Activated T-cell treated with anti-CD3 and anti-CD28 coated beads, Interleukin-2, amount 50 U/mL, for 4 hours (primary cell): ENCODE data around the gene SRD5A3. TPM values are rescaled to one million over a fixed set of nuclear protein-coding genes. Genes with fewer than 3 reads are reported as not detected.

Source experiments
- ATAC-seq, 2 donors: fragments of 200-7000 bp; cut with Tn5 transposase; one replicate each; pipeline ENCODE4 v1.10.0; 2021
- DNase-seq: peaks from one replicate; pipeline ENCODE4 v3.0.0-alpha.2; 2020
- H3K27me3 Mint-ChIP-seq: one replicate; pipeline ENCODE4 v1.8.0; 2021; ENCODE audit warnings: low read depth, mixed read lengths
- H3K36me3 Mint-ChIP-seq: one replicate; pipeline ENCODE4 v1.8.0; 2022; ENCODE audit warnings: mixed read lengths; ENCODE audit not compliant: insufficient read depth
- H3K4me1 Mint-ChIP-seq: one replicate; pipeline ENCODE4 v1.8.0; 2021; ENCODE audit warnings: low read depth, mixed read lengths
- H3K4me3 Mint-ChIP-seq: one replicate; pipeline ENCODE4 v1.8.0; 2021; ENCODE audit warnings: mild to moderate bottlenecking, moderate library complexity, mixed read lengths
- H3K9me3 Mint-ChIP-seq: one replicate; pipeline ENCODE4 v1.8.0; 2021; ENCODE audit warnings: mixed read lengths
- total RNA-seq, 3 donors: library from RNA; stranded (reverse); gene quantifications; one replicate each; pipeline ENCODE4 v1.2.1, GENCODE V29; 2021

The SRD5A3 gene
- total RNA-seq, 3 donors from 2014 or later, result 9.4 to 21.0 (median 12.7) TPM

DNA sequence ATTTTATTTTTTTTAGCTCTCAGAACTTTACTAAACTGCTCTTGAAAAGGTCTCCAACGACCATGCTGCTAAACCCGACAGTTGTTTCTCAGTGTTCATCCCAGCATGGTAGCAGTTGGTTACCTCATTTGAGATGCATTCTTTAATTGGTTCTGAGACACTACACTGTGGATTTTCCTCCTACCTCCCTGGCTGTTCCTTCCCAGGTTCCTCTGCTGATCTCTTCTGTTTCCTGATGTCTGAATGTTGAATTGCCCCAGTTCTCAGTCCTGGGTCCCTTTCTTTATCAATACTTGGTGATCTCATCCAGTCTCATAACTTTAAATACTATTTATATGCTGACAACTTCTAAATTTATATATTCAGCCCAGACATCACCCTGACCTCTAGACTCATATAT lies 30.7 kb downstream of the SRD5A3 start:
- Mint-ChIP-seq H3K36me3 (no peaks in the 10 kb centered on the region), H3K9me3 (no peaks in the 10 kb centered on the region), H3K4me3 (no peak overlapping the region), H3K27me3 (no peaks in the 10 kb centered on the region), H3K4me1 (no peaks in the 10 kb centered on the region)
- no peak for DNase-seq
- no peak for ATAC-seq

DNA sequence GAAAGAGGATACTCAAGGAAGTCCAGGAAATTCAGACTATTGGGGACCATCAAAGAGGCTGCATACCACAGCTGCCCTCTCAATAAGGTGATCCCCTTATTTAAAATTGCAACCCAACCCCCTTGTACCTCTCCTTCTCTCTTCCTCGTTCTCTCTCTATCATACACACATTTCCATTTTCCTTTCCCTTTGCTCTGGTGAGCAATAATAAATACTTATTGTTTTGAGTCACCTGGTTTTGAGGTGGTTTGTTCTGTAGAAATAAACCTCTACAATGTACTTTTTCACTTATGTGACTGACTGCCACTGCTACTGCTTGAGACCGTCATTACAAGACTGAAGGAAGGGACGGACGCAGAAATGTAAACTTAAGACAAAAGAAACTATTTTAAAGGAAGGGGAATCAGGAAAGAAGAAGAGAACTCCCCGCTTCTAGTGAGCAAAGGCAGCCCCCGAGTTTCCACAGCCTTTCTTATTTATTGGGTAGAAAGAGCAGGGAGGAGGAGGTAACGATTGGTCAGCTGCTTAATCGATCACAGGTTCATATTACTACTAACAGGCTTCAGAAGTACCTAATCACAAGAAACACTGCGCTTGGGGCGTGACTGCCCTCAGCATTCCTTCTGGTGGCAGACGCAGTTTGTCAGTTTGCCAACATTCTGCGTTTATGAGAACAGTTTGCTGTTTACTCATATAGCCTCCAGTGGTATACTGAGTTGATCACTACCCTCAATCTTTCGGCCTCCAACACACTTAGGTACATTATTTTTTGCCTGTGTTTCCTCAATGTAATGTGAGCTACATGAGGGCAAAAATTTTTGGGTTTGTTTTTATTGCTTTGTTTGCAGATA lies 32.8 kb downstream of the SRD5A3 start:
- H3K27me3 Mint-ChIP-seq, result no peaks in the 10 kb centered on the region
- no peaks in the 10 kb centered on the region for H3K9me3 Mint-ChIP-seq
- no peak overlapping the region for H3K4me3 Mint-ChIP-seq
- DNase-seq (no peak), ATAC-seq (no peak)
- H3K4me1 Mint-ChIP-seq, result no peaks in the 10 kb centered on the region
- no peaks in the 10 kb centered on the region for H3K36me3 Mint-ChIP-seq

DNA sequence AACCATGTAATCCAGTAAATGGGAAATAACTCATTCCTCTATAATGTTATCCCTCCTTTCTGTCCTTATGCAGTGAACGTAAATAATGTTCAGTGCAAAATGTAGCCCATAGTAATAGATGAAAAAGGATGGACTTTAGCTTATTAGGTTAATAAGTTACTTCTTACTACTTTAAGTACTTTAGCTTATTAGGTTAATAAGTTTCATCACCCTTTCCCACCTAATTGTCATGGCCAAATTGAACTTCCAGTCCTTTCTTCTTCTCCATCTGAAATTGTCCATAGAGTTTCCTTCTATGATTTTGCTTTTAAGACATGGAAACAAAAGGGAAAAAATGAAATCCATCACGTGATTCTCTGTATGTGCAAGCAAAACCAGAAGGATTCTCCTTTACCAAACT lies 34.5 kb downstream of the SRD5A3 start:
- no peaks in the 10 kb centered on the region for H3K9me3 Mint-ChIP-seq
- no peaks in the 10 kb centered on the region for H3K27me3 Mint-ChIP-seq
- H3K36me3 Mint-ChIP-seq, result no peaks in the 10 kb centered on the region
- no peak overlapping the region for H3K4me3 Mint-ChIP-seq
- no peak for DNase-seq
- no peak for ATAC-seq
- no peaks in the 10 kb centered on the region for H3K4me1 Mint-ChIP-seq

DNA sequence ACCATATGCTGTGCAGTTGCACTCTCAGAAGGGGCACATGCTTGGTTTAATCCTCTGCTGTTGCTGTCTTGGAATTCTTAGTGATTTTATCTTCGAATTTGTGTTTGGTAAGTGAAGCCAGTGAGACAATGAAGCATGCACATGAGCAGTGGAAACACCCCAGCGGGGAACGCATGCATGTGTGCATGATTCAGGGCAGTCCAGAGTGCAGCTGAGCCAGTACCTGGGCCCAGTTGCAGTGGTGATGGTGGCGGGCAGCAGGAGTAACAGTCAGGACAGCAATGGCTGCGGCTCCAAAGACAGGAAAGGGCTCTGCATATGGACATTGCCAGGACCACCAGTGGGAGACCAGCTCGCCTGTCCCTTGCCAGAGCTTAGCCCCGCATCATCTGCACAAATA lies 35.5 kb downstream of the SRD5A3 start:
- DNase-seq (no peak), ATAC-seq (no peak)
- Mint-ChIP-seq H3K27me3 (no peaks in the 10 kb centered on the region), H3K9me3 (no peaks in the 10 kb centered on the region), H3K4me3 (no peak overlapping the region), H3K36me3 (no peaks in the 10 kb centered on the region), H3K4me1 (no peaks in the 10 kb centered on the region)

DNA sequence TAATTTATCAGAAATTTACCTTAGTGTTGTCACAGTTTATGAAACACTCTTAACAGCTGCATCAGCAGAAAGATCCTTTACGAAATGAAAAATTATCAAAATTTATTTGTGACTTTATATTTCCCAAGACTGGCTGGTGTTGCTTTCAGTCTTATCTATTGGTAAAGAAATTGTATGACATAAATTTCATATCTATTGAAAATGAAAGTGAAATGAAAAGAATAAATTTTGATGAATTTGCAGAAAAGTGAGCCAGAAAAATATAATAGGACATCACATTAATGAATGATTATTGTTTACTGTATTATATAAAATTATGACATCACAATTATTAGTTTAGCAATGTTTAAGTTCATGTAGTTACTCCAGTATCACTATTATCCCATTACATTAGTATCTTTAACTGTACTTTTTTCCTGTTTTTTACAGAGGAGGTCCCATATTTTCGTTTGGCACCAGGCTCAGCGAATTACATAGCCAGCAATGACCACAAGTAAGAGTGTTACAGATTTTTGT lies 36.5 kb downstream of the SRD5A3 start:
- no peak for ATAC-seq
- H3K4me1 Mint-ChIP-seq, result no peaks in the 10 kb centered on the region

DNA sequence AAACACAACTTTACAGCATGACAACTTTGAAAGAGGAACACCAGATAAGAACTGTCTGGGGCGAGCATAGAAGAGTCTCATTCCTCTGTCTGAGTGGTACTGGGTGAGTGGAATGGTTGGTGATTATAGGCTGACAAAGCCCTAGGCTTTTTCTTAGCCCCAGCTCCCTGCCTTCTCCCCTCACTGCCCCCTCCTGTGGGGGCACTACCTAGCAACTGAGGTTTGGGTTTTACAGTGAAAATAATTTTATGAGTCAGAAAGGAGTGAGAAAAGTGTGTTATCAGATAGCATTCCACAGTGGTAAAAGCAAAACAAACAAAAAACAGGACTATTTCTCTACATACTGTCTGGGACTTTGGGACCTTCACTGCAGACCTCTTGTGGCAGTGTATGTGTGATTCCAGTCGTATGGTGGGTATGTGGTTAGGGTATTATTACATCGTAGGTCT lies 39.2 kb downstream of the SRD5A3 start:
- peak; percentile 32 to 58 for ATAC-seq
- Mint-ChIP-seq H3K4me3 (no peak overlapping the region), H3K27me3 (peaks cover 2% of the 10 kb centered on the region), H3K9me3 (no peaks in the 10 kb centered on the region), H3K4me1 (no peaks in the 10 kb centered on the region), H3K36me3 (no peaks in the 10 kb centered on the region)
- no peak for DNase-seq

More for the DNA sequence above, 36.5 kb downstream of the SRD5A3 start:
- H3K9me3 Mint-ChIP-seq, result no peaks in the 10 kb centered on the region
- no peak for DNase-seq
- H3K36me3 Mint-ChIP-seq, result no peaks in the 10 kb centered on the region
- no peak overlapping the region for H3K4me3 Mint-ChIP-seq
- no peaks in the 10 kb centered on the region for H3K27me3 Mint-ChIP-seq

DNA sequence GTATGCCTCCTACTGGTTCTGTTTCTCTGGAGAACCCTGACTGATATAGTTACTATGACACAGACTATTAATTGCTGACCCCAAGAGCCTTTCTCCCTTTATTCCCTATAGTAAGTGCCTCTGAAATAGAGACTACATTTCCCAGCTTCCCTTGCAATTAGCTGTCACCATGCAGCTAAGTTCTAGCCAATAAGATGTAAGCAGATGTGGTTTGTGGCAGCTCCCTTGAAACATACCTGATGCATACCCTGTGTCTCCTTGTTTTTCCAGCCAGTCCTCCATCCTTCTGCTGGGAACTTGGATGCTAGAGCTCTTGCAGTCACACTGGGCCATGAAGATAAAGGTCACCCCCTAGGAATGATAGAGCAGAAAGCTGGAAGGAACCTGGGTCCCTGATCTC lies 40.0 kb downstream of the SRD5A3 start:
- DNase-seq (no peak), ATAC-seq (peak in 1 of 2 donors; percentile 37)
- Mint-ChIP-seq H3K27me3 (peaks cover 2% of the 10 kb centered on the region), H3K9me3 (no peaks in the 10 kb centered on the region), H3K4me3 (no peak overlapping the region), H3K4me1 (no peaks in the 10 kb centered on the region), H3K36me3 (no peaks in the 10 kb centered on the region)

DNA sequence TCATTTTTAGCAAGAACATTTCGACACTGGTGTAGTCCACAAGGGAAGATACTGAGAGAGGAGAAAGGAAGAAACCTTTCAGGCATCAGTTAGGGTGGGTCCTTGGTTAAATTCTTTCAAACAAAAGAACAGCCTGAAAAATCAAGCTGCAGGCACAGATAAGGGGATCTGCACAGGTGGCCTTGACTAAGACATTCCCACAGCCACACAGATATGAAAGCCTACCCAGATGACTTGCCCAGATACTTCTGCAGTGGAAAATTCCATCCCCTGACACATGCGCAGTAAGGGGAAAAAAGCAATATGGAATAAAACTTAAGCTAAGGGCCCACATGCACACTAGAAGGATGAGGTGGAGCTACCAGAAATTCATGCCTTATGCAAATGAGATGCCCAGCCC lies 40.8 kb downstream of the SRD5A3 start:
- Mint-ChIP-seq H3K4me3 (no peak overlapping the region), H3K27me3 (peaks cover 2% of the 10 kb centered on the region), H3K9me3 (no peaks in the 10 kb centered on the region), H3K36me3 (no peaks in the 10 kb centered on the region), H3K4me1 (no peaks in the 10 kb centered on the region)
- DNase-seq (no peak), ATAC-seq (no peak)

DNA sequence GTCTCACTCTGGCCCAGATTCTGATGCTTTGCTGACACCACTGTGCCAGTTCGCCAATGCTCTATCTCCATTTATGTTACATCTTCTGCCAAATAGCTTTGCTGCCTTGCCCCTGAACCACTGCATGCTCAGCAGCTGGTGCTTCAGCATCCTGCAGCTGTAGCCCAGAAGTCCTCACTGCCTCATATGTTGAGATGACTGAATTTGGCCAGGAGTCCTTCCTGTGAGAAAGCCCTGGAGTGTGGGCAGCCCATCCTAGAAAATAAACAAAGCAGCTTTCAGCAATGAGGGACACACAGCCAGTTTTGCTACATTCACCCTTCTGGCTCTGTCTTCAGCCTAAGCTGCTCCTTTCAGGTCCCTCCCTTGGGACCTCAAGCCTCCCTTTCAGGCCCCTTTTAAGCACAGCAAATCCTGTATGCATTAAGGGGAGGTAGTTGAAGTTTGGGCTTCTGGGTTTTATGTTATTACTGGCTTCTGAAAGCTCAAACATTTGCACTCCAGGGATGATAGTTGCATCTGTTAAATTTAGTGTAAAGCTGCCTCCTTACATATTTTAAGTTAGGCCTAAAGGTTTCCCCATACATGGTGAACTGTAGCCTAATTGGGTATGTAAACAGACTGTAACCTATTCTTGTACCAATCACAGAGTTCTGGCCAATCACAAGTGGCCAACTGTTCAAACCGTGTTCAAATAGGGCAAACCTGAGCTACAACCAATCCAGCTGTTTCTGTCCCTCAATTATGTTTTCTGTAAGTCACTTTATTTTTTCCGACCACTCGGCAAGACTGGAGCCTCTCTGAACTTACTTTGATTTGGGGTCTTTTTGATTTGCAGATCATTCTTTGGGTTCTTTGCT lies 47.6 kb downstream of the SRD5A3 start:
- Mint-ChIP-seq H3K9me3 (no peaks in the 10 kb centered on the region), H3K36me3 (peaks cover 11% of the 10 kb centered on the region), H3K4me1 (peaks cover 29% of the 10 kb centered on the region), H3K4me3 (peak overlapping the region; percentile 59), H3K27me3 (peaks cover 2% of the 10 kb centered on the region)
- DNase-seq (no peak), ATAC-seq (no peak)

DNA sequence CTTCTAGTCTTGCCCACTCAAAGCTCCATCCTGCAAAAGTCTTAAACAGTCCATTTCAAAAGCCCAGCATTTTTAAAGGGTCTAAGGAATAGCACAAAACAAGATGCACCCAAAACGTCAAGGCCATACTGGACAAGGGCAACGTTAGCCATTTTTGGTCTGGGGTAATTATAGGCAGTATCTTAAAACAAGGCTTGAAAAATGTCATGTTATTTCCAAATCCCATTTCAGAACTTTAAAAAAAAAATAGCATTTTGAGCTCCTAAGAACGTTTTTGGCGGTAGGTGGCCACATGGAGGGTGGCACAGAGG lies 49.1 kb downstream of the SRD5A3 start:
- ATAC-seq, result no peak

DNA sequence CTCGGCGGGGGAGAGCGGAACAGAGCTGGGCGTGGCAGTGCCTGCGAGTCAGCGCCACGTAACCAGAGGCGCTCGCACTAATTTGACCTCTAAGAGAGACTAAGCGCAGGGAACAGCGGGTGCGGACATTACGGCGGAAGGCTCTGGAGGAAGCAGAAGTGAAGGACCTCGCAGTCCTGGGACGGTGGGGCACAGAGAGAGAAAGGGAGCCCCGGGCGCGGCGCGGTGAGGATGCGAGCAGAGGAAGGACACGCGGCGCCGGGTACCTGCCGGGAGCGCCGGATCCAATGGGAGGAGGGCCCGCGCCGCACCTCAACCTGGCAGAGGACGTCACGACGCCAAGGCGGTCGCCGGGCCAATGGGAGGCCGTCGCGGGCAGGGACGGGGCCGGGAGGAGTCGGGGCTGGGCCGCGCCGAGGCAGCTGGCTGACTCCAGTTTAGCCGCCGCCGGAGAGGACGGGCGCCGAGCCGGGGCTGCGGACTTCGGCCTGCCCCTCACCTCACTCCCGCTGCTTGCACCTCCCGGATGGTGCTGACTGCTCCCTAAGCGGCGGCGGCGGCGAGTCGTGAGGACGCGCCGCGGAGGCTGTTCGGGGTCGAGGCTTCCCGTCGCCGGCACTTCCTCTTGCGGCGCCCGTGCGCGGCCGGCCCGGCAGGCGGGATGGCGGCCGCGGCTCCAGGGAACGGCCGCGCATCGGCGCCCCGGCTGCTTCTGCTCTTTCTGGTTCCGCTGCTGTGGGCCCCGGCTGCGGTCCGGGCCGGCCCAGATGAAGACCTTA lies 49.7 kb downstream of the SRD5A3 start, which contains the start of gene TMEM165:
TSS of gene TMEM165 (plus strand) at position 429 of the 779 bp plus-strand sequence. CDS start at position 662, 233 bp downstream.
- no peaks in the 10 kb centered on the region for H3K9me3 Mint-ChIP-seq
- H3K4me1 Mint-ChIP-seq, result peaks cover 41% of the 10 kb centered on the region
- no peaks in the 10 kb centered on the region for H3K27me3 Mint-ChIP-seq
- DNase-seq, result peak; percentile 83
- peak within 1 kb of the TSS; percentile 93 for H3K4me3 Mint-ChIP-seq
- peaks cover 17% of the 10 kb centered on the region for H3K36me3 Mint-ChIP-seq
- ATAC-seq, result peak; percentile 98

More for the DNA sequence above, 49.1 kb downstream of the SRD5A3 start:
- Mint-ChIP-seq H3K4me3 (peak overlapping the region; percentile 93), H3K36me3 (peaks cover 14% of the 10 kb centered on the region), H3K27me3 (no peaks in the 10 kb centered on the region), H3K9me3 (no peaks in the 10 kb centered on the region), H3K4me1 (peaks cover 37% of the 10 kb centered on the region)
- DNase-seq, result no peak

DNA sequence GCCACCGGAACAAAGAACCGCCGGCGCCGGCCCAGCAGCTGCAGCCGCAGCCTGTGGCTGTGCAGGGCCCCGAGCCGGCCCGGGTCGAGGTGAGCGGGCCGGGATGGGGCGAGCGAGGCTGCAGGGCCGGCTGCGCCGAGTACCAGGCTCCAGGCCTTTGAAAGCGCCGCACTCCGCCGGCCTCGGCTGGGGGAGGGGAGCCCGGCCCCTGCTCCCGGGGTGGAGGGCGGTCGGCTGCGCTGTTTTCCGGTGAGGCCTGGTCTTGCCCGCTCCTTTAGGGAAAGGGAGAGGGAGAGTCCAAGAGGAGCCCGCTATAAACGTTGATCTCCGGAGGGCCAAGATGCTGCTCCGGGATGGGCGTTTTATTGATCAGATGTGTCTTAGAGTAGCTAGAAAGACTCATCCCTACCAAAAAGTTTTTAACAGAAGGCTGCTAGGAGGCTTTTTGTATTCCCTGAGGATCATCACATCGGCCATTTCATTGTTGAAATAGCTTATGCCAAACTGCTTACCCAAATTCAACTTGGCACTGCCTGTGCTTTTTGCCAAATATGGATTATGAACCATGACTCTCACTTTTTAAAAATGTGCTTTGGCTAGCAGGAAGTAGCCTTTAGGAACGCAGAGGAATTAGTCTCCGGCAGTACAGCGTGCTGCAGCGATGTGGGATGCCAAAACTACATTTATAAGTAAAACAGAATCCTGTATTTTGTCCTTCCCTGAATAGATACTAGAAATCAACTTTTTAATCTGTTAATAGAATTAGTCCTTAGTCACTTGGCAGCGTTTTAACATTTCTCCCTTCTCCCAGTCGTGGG lies 50.5 kb downstream of the SRD5A3 start:
- peaks cover 49% of the 10 kb centered on the region for H3K4me1 Mint-ChIP-seq
- H3K36me3 Mint-ChIP-seq, result peaks cover 20% of the 10 kb centered on the region
- no peaks in the 10 kb centered on the region for H3K9me3 Mint-ChIP-seq
- H3K27me3 Mint-ChIP-seq, result no peaks in the 10 kb centered on the region
- DNase-seq, result peak; percentile 9
- ATAC-seq, result peak; percentile 26 to 32
- peak overlapping the region; percentile 93 for H3K4me3 Mint-ChIP-seq

DNA sequence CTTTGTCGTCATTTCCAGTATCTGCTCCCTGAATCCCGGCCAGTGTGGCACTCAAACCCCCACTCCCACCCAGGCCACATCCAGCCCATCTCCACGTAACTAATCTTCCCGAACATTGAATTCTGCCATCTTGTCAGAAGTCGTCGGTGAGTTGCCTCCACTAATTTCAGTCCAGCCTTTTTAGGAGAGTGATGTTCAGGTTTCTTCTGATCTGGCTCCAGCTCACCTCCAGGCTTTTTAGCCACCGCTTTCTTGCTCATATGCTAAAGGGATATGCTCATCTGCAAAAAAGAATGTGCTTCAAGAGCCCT lies 51.0 kb downstream of the SRD5A3 start:
- Mint-ChIP-seq H3K9me3 (no peaks in the 10 kb centered on the region), H3K4me1 (peaks cover 49% of the 10 kb centered on the region), H3K27me3 (no peaks in the 10 kb centered on the region), H3K4me3 (peak overlapping the region; percentile 91), H3K36me3 (peaks cover 20% of the 10 kb centered on the region)
- DNase-seq (no peak), ATAC-seq (no peak)
